ENCODE measurements around the gene CEND1.

Gene CEND1

GRCh38 chr11:794766-795633 lies 5.1 kb upstream of the CEND1 start:
- no peak for DNase-seq

GRCh38 chr11:794013-794765 lies 4.3 kb upstream of the CEND1 start:
- no peak for DNase-seq

- DNase-seq, result no peak
Measured at GRCh38 chr11:793556-793955, 3.7 kb upstream of the CEND1 start.

- DNase-seq, result no peak
Measured at GRCh38 chr11:792873-793272, 3.0 kb upstream of the CEND1 start.

GRCh38 chr11:792535-792821 lies 2.6 kb upstream of the CEND1 start:
- no peak for DNase-seq

GRCh38 chr11:791658-792534 lies 2.0 kb upstream of the CEND1 start:
- DNase-seq, result no peak

GRCh38 chr11:790721-791564 lies 1.1 kb upstream of the CEND1 start:
- DNase-seq, result peak; percentile 29

GRCh38 chr11:788953-789940 lies 643 bp downstream of the CEND1 start:
- peak; percentile 69 for DNase-seq

GRCh38 chr11:788009-788640 lies 1.8 kb downstream of the CEND1 start:
- DNase-seq, result no peak

- DNase-seq, result no peak
Measured at GRCh38 chr11:787084-787675, 2.7 kb downstream of the CEND1 start.

GRCh38 chr11:786235-787083 lies 3.4 kb downstream of the CEND1 start:
- DNase-seq, result no peak

GRCh38 chr11:783581-784015 lies 6.3 kb downstream of the CEND1 start:
- DNase-seq, result peak; percentile 92

GRCh38 chr11:782264-783174 lies 7.4 kb downstream of the CEND1 start:
- no peak for DNase-seq

GRCh38 chr11:779955-780532 lies 9.8 kb downstream of the CEND1 start:
- DNase-seq, result no peak

- DNase-seq, result no peak
Measured at GRCh38 chr11:778976-779954, 10.6 kb downstream of the CEND1 start.

Measured in eye (tissue), 1 donor.